ENCODE measurements around the gene SPECC1.

- TF ChIP-seq CTCF (IDR thresholded peaks at IDR 0.05): no peak
- no peak for TF ChIP-seq POLR2A (IDR thresholded peaks at IDR 0.05)
Observed at GRCh38 chr17:20094777-20095176, 85.6 kb downstream of the SPECC1 start.

All from adrenal gland (tissue), 5 donors.